SK-N-SH treated with all-trans-retinoic acid at 6 μM for 48 hours (cell line): ENCODE data around the gene FNIP1.

Experiments
- ATAC-seq: fragments of 200-7000 bp; cut with Tn5 transposase; 3 replicates; pipeline ENCODE4 v1.9.1; 2020; ENCODE audit warnings: mild to moderate bottlenecking, moderate library complexity
- ARNTL ChIP-seq: fragments of 450-650 bp; formaldehyde crosslinking; IDR thresholded peaks from 2 replicates; pipeline ENCODE4 v1.5.0; 2020; ENCODE audit warnings: low read depth, mild to moderate bottlenecking, moderate library complexity, borderline replicate concordance
- BACH2 ChIP-seq: fragments of 250-450 bp; sonication (Bioruptor Pico); IDR thresholded peaks from 2 replicates; pipeline ENCODE4 v1.9.0; 2021; ENCODE audit warnings: mild to moderate bottlenecking, borderline replicate concordance
- CSRNP3 ChIP-seq: fragments of 250-450 bp; sonication (Bioruptor Pico); IDR thresholded peaks from 2 replicates; pipeline ENCODE4 v1.5.1; 2021; ENCODE audit warnings: mild to moderate bottlenecking, moderate library complexity
- ESRRG ChIP-seq: fragments of 250-450 bp; sonication (Bioruptor Pico); IDR thresholded peaks from 2 replicates; pipeline ENCODE4 v1.6.1; 2021; ENCODE audit warnings: mild to moderate bottlenecking
- OSR1 ChIP-seq: fragments of 250-450 bp; sonication (Bioruptor Pico); IDR thresholded peaks from 2 replicates; pipeline ENCODE4 v1.8.0; 2022; ENCODE audit warnings: moderate library complexity, mild to moderate bottlenecking, inconsistent platforms
- PPARA ChIP-seq: fragments of 250-450 bp; sonication (Bioruptor Pico); IDR thresholded peaks from 2 replicates; pipeline ENCODE4 v1.5.0; 2020; ENCODE audit warnings: mild to moderate bottlenecking, borderline replicate concordance
- RARB ChIP-seq: fragments of 250-450 bp; sonication (Bioruptor Pico); IDR thresholded peaks from 2 replicates; pipeline ENCODE4 v1.8.0; 2021; ENCODE audit warnings: mild to moderate bottlenecking, moderate library complexity
- SNAI2 ChIP-seq: fragments of 250-450 bp; sonication (Bioruptor Pico); IDR thresholded peaks from 2 replicates; pipeline ENCODE4 v1.5.0; 2020; ENCODE audit warnings: mild to moderate bottlenecking, moderate library complexity
- TOX ChIP-seq: fragments of 250-450 bp; sonication (Bioruptor Pico); IDR thresholded peaks from 2 replicates; pipeline ENCODE4 v1.8.0; 2021; ENCODE audit warnings: mild to moderate bottlenecking, moderate library complexity, borderline replicate concordance
- ZC3H10 ChIP-seq: fragments of 250-450 bp; sonication (Bioruptor Pico); IDR thresholded peaks from 2 replicates; pipeline ENCODE4 v1.5.1; 2021; ENCODE audit warnings: mild to moderate bottlenecking, moderate library complexity
- ZFP3 ChIP-seq: fragments of 250-450 bp; sonication (Bioruptor Pico); IDR thresholded peaks from 2 replicates; pipeline ENCODE4 v1.5.0; 2020; ENCODE audit warnings: mild to moderate bottlenecking, moderate library complexity
- ZNF565 ChIP-seq: fragments of 450-650 bp; formaldehyde crosslinking; conservative IDR thresholded peaks from 2 replicates; pipeline ENCODE4 v1.5.0; 2020; ENCODE audit warnings: low read depth, mild to moderate bottlenecking, moderate library complexity
- ZNF8 ChIP-seq: fragments of 450-650 bp; formaldehyde crosslinking; IDR thresholded peaks from 2 replicates; pipeline ENCODE4 v1.5.0; 2020; ENCODE audit warnings: mild to moderate bottlenecking, moderate library complexity
- TF ChIP-seq, protein P1 (sequence below): fragments of 250-450 bp; sonication (Bioruptor Pico); IDR thresholded peaks from 2 replicates; pipeline ENCODE4 v1.5.0; 2020; ENCODE audit warnings: mild to moderate bottlenecking, moderate library complexity
- TF ChIP-seq, protein P2 (sequence below): fragments of 250-450 bp; sonication (Bioruptor Pico); IDR thresholded peaks from 2 replicates; pipeline ENCODE4 v1.8.0; 2020; ENCODE audit warnings: mild to moderate bottlenecking, moderate library complexity, borderline replicate concordance
- TF ChIP-seq, protein P3 (sequence below): fragments of 250-450 bp; sonication (Bioruptor Pico); IDR thresholded peaks from 2 replicates; pipeline ENCODE4 v1.8.0; 2021; ENCODE audit warnings: low read depth, mild to moderate bottlenecking, moderate library complexity, borderline replicate concordance
- TF ChIP-seq, protein P4 (sequence below): fragments of 250-450 bp; sonication (Bioruptor Pico); IDR thresholded peaks from 2 replicates; pipeline ENCODE4 v1.5.1; 2020; ENCODE audit warnings: low read depth, mild to moderate bottlenecking, moderate library complexity

The FNIP1 gene

GRCh38 chr5:131630208-131630962 lies 166.4 kb downstream of the FNIP1 start (continued):
- TF ChIP-seq, protein P1, sequence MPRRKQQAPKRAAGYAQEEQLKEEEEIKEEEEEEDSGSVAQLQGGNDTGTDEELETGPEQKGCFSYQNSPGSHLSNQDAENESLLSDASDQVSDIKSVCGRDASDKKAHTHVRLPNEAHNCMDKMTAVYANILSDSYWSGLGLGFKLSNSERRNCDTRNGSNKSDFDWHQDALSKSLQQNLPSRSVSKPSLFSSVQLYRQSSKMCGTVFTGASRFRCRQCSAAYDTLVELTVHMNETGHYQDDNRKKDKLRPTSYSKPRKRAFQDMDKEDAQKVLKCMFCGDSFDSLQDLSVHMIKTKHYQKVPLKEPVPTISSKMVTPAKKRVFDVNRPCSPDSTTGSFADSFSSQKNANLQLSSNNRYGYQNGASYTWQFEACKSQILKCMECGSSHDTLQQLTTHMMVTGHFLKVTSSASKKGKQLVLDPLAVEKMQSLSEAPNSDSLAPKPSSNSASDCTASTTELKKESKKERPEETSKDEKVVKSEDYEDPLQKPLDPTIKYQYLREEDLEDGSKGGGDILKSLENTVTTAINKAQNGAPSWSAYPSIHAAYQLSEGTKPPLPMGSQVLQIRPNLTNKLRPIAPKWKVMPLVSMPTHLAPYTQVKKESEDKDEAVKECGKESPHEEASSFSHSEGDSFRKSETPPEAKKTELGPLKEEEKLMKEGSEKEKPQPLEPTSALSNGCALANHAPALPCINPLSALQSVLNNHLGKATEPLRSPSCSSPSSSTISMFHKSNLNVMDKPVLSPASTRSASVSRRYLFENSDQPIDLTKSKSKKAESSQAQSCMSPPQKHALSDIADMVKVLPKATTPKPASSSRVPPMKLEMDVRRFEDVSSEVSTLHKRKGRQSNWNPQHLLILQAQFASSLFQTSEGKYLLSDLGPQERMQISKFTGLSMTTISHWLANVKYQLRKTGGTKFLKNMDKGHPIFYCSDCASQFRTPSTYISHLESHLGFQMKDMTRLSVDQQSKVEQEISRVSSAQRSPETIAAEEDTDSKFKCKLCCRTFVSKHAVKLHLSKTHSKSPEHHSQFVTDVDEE (CRISPR knock-in tag): no peak
- TF ChIP-seq RARB (CRISPR knock-in tag) (no peak), SNAI2 (CRISPR knock-in tag) (no peak), ZC3H10 (CRISPR knock-in tag) (no peak)
- TF ChIP-seq, all 23 proteins: peak for 0

- no peak for TF ChIP-seq BACH2 (CRISPR knock-in tag)
- no peak for TF ChIP-seq RARB (CRISPR knock-in tag)
- TF ChIP-seq OSR1: no peak
- no peak for TF ChIP-seq ZNF8
- TF ChIP-seq ARNTL (CRISPR knock-in tag): no peak
- no peak for TF ChIP-seq ZNF565 (CRISPR knock-in tag)
- TF ChIP-seq TOX: no peak
- no peak for TF ChIP-seq ESRRG (CRISPR knock-in tag)
- TF ChIP-seq, protein P2, sequence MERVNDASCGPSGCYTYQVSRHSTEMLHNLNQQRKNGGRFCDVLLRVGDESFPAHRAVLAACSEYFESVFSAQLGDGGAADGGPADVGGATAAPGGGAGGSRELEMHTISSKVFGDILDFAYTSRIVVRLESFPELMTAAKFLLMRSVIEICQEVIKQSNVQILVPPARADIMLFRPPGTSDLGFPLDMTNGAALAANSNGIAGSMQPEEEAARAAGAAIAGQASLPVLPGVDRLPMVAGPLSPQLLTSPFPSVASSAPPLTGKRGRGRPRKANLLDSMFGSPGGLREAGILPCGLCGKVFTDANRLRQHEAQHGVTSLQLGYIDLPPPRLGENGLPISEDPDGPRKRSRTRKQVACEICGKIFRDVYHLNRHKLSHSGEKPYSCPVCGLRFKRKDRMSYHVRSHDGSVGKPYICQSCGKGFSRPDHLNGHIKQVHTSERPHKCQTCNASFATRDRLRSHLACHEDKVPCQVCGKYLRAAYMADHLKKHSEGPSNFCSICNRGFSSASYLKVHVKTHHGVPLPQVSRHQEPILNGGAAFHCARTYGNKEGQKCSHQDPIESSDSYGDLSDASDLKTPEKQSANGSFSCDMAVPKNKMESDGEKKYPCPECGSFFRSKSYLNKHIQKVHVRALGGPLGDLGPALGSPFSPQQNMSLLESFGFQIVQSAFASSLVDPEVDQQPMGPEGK (CRISPR knock-in tag): no peak
- TF ChIP-seq, protein P3, sequence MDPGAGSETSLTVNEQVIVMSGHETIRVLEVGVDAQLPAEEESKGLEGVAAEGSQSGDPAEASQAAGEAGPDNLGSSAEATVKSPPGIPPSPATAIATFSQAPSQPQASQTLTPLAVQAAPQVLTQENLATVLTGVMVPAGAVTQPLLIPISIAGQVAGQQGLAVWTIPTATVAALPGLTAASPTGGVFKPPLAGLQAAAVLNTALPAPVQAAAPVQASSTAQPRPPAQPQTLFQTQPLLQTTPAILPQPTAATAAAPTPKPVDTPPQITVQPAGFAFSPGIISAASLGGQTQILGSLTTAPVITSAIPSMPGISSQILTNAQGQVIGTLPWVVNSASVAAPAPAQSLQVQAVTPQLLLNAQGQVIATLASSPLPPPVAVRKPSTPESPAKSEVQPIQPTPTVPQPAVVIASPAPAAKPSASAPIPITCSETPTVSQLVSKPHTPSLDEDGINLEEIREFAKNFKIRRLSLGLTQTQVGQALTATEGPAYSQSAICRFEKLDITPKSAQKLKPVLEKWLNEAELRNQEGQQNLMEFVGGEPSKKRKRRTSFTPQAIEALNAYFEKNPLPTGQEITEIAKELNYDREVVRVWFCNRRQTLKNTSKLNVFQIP (CRISPR knock-in tag): no peak
- no peak for TF ChIP-seq CSRNP3
- TF ChIP-seq SNAI2 (CRISPR knock-in tag): no peak
- TF ChIP-seq, protein P1 (CRISPR knock-in tag): no peak
- peak; percentile 49; the same call in 1 of the 3 replicates for ATAC-seq
Measured at GRCh38 chr5:131628990-131629389, 167.8 kb downstream of the FNIP1 start.

DNA sequence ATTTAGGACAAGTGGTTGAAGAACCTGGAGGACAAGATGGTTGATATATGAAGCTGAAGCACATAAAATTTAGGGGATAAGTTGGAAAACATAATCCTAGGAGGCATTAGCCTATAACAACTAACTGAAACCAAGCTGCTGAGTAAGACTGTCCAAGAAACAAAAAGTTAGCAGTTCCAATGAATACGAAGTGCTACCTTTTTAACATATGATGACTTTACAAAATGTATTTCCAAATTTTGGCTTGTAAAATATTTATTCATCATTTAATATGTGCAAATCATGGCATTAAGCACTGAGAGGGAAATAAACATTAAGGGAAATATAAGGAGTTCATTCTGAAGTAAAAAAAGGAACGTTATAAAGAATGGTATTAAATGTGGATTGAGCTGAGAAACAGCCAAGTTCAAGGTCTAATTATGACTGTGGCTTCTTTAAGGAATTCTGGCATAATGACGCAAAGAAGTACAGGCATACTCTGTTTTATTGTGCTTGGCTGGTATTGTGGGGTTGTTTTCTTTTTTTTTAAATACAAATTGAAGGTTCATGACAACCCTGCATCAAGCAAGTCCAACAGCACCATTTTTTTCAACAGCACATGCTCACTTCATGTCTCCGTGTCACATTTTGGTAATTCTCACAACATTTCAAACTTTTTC lies 169.5 kb downstream of the FNIP1 start:
- ATAC-seq: no peak
- TF ChIP-seq SNAI2 (CRISPR knock-in tag) (no peak), PPARA (CRISPR knock-in tag) (no peak), ZFP3 (no peak)
- TF ChIP-seq, protein P4, sequence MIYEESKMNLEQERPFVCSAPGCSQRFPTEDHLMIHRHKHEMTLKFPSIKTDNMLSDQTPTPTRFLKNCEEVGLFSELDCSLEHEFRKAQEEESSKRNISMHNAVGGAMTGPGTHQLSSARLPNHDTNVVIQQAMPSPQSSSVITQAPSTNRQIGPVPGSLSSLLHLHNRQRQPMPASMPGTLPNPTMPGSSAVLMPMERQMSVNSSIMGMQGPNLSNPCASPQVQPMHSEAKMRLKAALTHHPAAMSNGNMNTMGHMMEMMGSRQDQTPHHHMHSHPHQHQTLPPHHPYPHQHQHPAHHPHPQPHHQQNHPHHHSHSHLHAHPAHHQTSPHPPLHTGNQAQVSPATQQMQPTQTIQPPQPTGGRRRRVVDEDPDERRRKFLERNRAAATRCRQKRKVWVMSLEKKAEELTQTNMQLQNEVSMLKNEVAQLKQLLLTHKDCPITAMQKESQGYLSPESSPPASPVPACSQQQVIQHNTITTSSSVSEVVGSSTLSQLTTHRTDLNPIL: no peak
